ENCODE results near the gene RAB37. TPM values are rescaled to one million over a fixed set of nuclear protein-coding genes. Genes with fewer than 3 reads are reported as not detected.

Gene RAB37
- total RNA-seq, 1 experiment from 2014 or later: 2.5 TPM

DNA sequence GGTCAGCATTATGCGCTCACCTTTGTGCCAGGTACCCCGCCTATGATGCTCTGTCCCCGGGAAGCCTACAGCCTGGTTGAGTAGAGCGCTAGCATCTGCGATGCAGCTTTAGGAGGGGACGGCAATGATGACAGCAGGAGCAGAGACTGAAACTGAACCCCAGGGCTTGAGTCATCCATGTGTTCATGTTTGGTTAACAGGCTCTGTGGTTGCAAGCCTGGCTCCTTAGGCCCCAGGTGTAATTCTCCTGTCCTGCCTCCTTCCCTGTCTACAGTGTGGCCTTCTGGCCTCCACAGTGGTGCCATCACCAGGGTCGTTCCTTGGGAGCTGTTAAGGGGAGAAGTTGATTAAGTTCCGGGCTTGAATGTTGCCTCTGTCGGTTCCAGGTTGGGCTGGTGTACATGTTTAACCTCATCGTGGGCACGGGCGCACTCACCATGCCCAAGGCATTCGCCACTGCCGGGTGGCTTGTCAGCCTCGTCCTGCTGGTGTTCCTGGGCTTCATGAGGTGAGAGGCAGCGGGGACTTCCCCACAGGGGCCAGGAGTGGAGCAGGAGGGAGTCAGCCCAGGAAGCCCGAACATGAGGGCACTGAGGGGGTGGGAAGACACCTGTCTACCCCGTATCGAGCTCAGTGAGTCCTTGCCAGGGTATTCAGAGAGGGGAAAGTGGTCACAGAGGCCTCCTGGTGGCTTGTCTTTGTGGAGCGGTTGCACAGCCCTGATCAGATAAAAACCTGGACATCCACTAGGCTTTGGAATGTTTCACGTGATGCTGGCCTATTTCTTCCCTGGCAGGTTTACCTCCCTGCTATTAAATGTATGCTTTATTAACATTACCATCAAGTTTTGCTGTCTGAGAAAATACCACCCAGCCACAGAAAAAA lies 48.3 kb downstream of the RAB37 start:
- no peak overlapping the region for H3K14ac ChIP-seq (ENCODE audit: insufficient read depth, low read length)
- no peak overlapping the region for H3K9ac ChIP-seq (ENCODE audit: extremely low read depth, insufficient read length, low read length)
- H3K27ac Mint-ChIP-seq: peak overlapping the region in 1 of 3 experiments; percentile 70; a peak in 3 of 7 replicates
- H2BK12ac ChIP-seq (ENCODE audit: insufficient read length, low read depth, low read length): no peak overlapping the region
- H3K27me3 ChIP-seq (ENCODE audit: insufficient read depth, low read length): no peaks in the 10 kb centered on the region
- no peaks in the 10 kb centered on the region for H3K23me2 ChIP-seq (ENCODE audit: insufficient read length, low read depth, low read length, poor library complexity, severe bottlenecking)
- no peak overlapping the region for H2BK5ac ChIP-seq (ENCODE audit: insufficient read length, low read length)
- H3K4me3 Mint-ChIP-seq: no peak overlapping the region
- H3K27ac ChIP-seq (ENCODE audit: insufficient read length, low read depth, low read length): no peak overlapping the region
- H2BK20ac ChIP-seq (ENCODE audit: low read depth, low read length, poor library complexity, severe bottlenecking): no peak overlapping the region
- H3K4me1 ChIP-seq (ENCODE audit: insufficient read depth, low read length): peaks cover 2% of the 10 kb centered on the region; the same call in 1 of the 2 replicates
- no peak overlapping the region for H2AK5ac ChIP-seq (ENCODE audit: insufficient read length, low read length)
- H4K20me1 ChIP-seq (ENCODE audit: control insufficient read depth, insufficient read depth, insufficient read length): no peaks in the 10 kb centered on the region
- H3K36me3 Mint-ChIP-seq (ENCODE audit: insufficient read depth in 1 of 3, low read depth in 3 of 3): peaks cover 0 to 38% (median 10%) of the 10 kb centered on the region in 3 experiments
- no peaks in the 10 kb centered on the region for H3K27me3 Mint-ChIP-seq (ENCODE audit: low read depth)
- no peaks in the 10 kb centered on the region for H3K9me3 ChIP-seq (ENCODE audit: control insufficient read depth, low read depth, low read length)
- H2BK15ac ChIP-seq (ENCODE audit: low read depth, low read length): no peak overlapping the region
- no peak overlapping the region for H3K4me2 ChIP-seq (ENCODE audit: insufficient read depth, insufficient read length, low read length)
- H2BK120ac ChIP-seq (ENCODE audit: low read depth, low read length, poor library complexity, severe bottlenecking): no peak overlapping the region
- no peak overlapping the region for H4K91ac ChIP-seq (ENCODE audit: insufficient read length, low read depth, low read length)
- DNase-seq: no peak
- H3T11ph ChIP-seq (ENCODE audit: low read length): no peak overlapping the region
- no peak overlapping the region for H4K5ac ChIP-seq (ENCODE audit: insufficient read length, low read depth, low read length)
- H3K4me1 Mint-ChIP-seq: peaks cover 18 to 25% of the 10 kb centered on the region in 2 experiments
- no peaks in the 10 kb centered on the region for H3K79me2 ChIP-seq (ENCODE audit: insufficient read depth, low read length)
- no peaks in the 10 kb centered on the region for H3K79me1 ChIP-seq (ENCODE audit: insufficient read depth, low read depth, low read length, poor library complexity, severe bottlenecking)
- no CpG with 5 or more reads among the region's 21 CpGs for WGBS (ENCODE audit: extremely low coverage, insufficient read length, low lambda C conversion rate)
- H3K23ac ChIP-seq (ENCODE audit: insufficient read length, low read depth, low read length): no peak overlapping the region
- no peak overlapping the region for H3K18ac ChIP-seq (ENCODE audit: insufficient read length, low read depth, low read length)
- no peak overlapping the region for H4K8ac ChIP-seq (replicated peaks; ENCODE audit: insufficient read length, low read depth, low read length)
- no peaks in the 10 kb centered on the region for H3K9me3 Mint-ChIP-seq
- no peak overlapping the region for H3K4ac ChIP-seq (ENCODE audit: low read depth, low read length)
- no peak overlapping the region for H2AFZ ChIP-seq (ENCODE audit: low read length)
- H3K56ac ChIP-seq (ENCODE audit: insufficient read length, low read depth, low read length): no peak overlapping the region
- TF ChIP-seq, protein P1, sequence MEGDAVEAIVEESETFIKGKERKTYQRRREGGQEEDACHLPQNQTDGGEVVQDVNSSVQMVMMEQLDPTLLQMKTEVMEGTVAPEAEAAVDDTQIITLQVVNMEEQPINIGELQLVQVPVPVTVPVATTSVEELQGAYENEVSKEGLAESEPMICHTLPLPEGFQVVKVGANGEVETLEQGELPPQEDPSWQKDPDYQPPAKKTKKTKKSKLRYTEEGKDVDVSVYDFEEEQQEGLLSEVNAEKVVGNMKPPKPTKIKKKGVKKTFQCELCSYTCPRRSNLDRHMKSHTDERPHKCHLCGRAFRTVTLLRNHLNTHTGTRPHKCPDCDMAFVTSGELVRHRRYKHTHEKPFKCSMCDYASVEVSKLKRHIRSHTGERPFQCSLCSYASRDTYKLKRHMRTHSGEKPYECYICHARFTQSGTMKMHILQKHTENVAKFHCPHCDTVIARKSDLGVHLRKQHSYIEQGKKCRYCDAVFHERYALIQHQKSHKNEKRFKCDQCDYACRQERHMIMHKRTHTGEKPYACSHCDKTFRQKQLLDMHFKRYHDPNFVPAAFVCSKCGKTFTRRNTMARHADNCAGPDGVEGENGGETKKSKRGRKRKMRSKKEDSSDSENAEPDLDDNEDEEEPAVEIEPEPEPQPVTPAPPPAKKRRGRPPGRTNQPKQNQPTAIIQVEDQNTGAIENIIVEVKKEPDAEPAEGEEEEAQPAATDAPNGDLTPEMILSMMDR (conservative IDR thresholded peaks at IDR 0.05): peak; percentile 23; the same call in 2 of the 3 replicates

Measured in H9 (cell line).